Lower lobe of right lung (tissue), 2 donors: ENCODE measurements around the gene DLEC1. TPM values are rescaled to one million over a fixed set of nuclear protein-coding genes. Genes with fewer than 3 reads are reported as not detected.

Experiments
- ATAC-seq, 2 donors: fragments of 200-7000 bp; cut with Tn5 transposase; one replicate each; pipeline ENCODE4 v1.9.1; 2020 to 2022; ENCODE audit warnings: mild to moderate bottlenecking in 2 of 2, moderate library complexity in 2 of 2
- DNase-seq: peaks from one replicate; pipeline ENCODE4 v3.0.0-alpha.2; 2020
- H3K27ac ChIP-seq: fragments of 200-600 bp; one replicate; pipeline ENCODE4 v1.8.0; 2022
- H3K27me3 ChIP-seq: fragments of 200-600 bp; one replicate; pipeline ENCODE4 v1.8.0; 2022; ENCODE audit warnings: low read depth
- H3K36me3 ChIP-seq: fragments of 200-600 bp; one replicate; pipeline ENCODE4 v1.8.0; 2022; ENCODE audit warnings: mild to moderate bottlenecking
- H3K4me1 ChIP-seq: fragments of 200-600 bp; one replicate; pipeline ENCODE4 v1.8.0; 2022
- H3K4me3 ChIP-seq: fragments of 200-600 bp; one replicate; pipeline ENCODE4 v1.8.0; 2022; ENCODE audit warnings: mild to moderate bottlenecking
- H3K9me3 ChIP-seq: fragments of 200-600 bp; one replicate; pipeline ENCODE4 v1.8.0; 2022
- CTCF ChIP-seq: fragments of 200-600 bp; IDR thresholded peaks from one replicate; pipeline ENCODE4 v1.8.0; 2022; ENCODE audit warnings: antibody characterized with exemption, mild to moderate bottlenecking
- intact Hi-C: fragments of 100-400 bp; cut with DNase I; formaldehyde crosslinking; loops from one replicate; pipeline ENCODE4 v1.11.0; 2022
- total RNA-seq: library from RNA; stranded (reverse); fragmentation: NEBNext Ultra II Directional; extraction: Animal tissue kit (Norgen Biotek cat#: 25700); gene quantifications from one replicate; pipeline ENCODE4 v1.2.1, GENCODE V29; 2021
- donor health status: DM: no; HTN: yes; CAD: no; lungs with severe emphysema.

The DLEC1 gene
- total RNA-seq, 1 donor from 2014 or later: 15.0 TPM

GRCh38 chr3:37995652-37996641, 43.1 kb upstream of the DLEC1 start:
- Histone ChIP-seq H3K27me3 (no peaks in the 10 kb centered on the region), H3K36me3 (peaks cover under 1% of the 10 kb centered on the region), H3K9me3 (no peaks in the 10 kb centered on the region), H3K4me3 (no peak overlapping the region), H3K27ac (no peak overlapping the region), H3K4me1 (peaks cover 52% of the 10 kb centered on the region)
- ATAC-seq: no peak
- no peak for TF ChIP-seq CTCF
- intact Hi-C loops: no loop called here
- no peak for DNase-seq

- Histone ChIP-seq H3K9me3 (no peaks in the 10 kb centered on the region), H3K27me3 (no peaks in the 10 kb centered on the region), H3K36me3 (peaks cover 9% of the 10 kb centered on the region), H3K4me1 (peaks cover 52% of the 10 kb centered on the region), H3K4me3 (no peak overlapping the region), H3K27ac (no peak overlapping the region)
- intact Hi-C loops: no loop called here
- TF ChIP-seq CTCF: peak; percentile 94
- ATAC-seq (peak; percentile 47 to 73), DNase-seq (peak; percentile 77)
These were observed 42.2 kb upstream of the DLEC1 start for GRCh38 chr3:37996785-37997301.

GRCh38 chr3:37997342-37997741, 41.7 kb upstream of the DLEC1 start:
- DNase-seq (no peak), ATAC-seq (no peak)
- H3K27ac ChIP-seq: no peak overlapping the region
- H3K4me3 ChIP-seq: no peak overlapping the region
- no peak for TF ChIP-seq CTCF
- intact Hi-C loops: no loop called here
- H3K4me1 ChIP-seq: peaks cover 52% of the 10 kb centered on the region
- H3K27me3 ChIP-seq: no peaks in the 10 kb centered on the region
- no peaks in the 10 kb centered on the region for H3K9me3 ChIP-seq
- H3K36me3 ChIP-seq: peaks cover 14% of the 10 kb centered on the region

GRCh38 chr3:37997791-37998370, 41.1 kb upstream of the DLEC1 start:
- intact Hi-C loops: no loop called here
- H3K27me3 ChIP-seq: no peaks in the 10 kb centered on the region
- no peak for DNase-seq
- H3K4me3 ChIP-seq: peak overlapping the region; percentile 57
- no peak for ATAC-seq
- no peak for TF ChIP-seq CTCF
- H3K27ac ChIP-seq: peak overlapping the region; percentile 95
- H3K9me3 ChIP-seq: no peaks in the 10 kb centered on the region
- H3K4me1 ChIP-seq: peaks cover 52% of the 10 kb centered on the region
- H3K36me3 ChIP-seq: peaks cover 15% of the 10 kb centered on the region

- TF ChIP-seq CTCF: no peak
- Histone ChIP-seq H3K4me1 (peaks cover 45% of the 10 kb centered on the region), H3K36me3 (peaks cover 15% of the 10 kb centered on the region), H3K27ac (no peak overlapping the region), H3K4me3 (no peak overlapping the region), H3K9me3 (no peaks in the 10 kb centered on the region), H3K27me3 (no peaks in the 10 kb centered on the region)
- ATAC-seq (no peak), DNase-seq (no peak)
- intact Hi-C loops: no loop called here
These were observed 39.2 kb upstream of the DLEC1 start for GRCh38 chr3:37999836-38000235.
